Measurements from ENCODE around the gene SNAP47. TPM values are rescaled to one million over a fixed set of nuclear protein-coding genes. Genes with fewer than 3 reads are reported as not detected.

Gene SNAP47
- total and polyA plus RNA-seq, 9 of the 15 experiments (the other 6 are each of a cell fraction or from before 2014, with no cell fraction given): 2.5 to 41.3 (median 32.6) TPM

GRCh38 chr1:227777156-227777555 lies 41.9 kb downstream of the SNAP47 start (continued):
- TF ChIP-seq CHD7 (IDR thresholded peaks at IDR 0.05; ENCODE audit: low read depth, low read length) (no peak), HMBOX1 (IDR thresholded peaks at IDR 0.05) (no peak), ZNF584 (CRISPR knock-in tag; IDR thresholded peaks at IDR 0.05; ENCODE audit: low read depth) (no peak)
